ENCODE measurements around the gene DSG3.

- TF ChIP-seq, protein P1, sequence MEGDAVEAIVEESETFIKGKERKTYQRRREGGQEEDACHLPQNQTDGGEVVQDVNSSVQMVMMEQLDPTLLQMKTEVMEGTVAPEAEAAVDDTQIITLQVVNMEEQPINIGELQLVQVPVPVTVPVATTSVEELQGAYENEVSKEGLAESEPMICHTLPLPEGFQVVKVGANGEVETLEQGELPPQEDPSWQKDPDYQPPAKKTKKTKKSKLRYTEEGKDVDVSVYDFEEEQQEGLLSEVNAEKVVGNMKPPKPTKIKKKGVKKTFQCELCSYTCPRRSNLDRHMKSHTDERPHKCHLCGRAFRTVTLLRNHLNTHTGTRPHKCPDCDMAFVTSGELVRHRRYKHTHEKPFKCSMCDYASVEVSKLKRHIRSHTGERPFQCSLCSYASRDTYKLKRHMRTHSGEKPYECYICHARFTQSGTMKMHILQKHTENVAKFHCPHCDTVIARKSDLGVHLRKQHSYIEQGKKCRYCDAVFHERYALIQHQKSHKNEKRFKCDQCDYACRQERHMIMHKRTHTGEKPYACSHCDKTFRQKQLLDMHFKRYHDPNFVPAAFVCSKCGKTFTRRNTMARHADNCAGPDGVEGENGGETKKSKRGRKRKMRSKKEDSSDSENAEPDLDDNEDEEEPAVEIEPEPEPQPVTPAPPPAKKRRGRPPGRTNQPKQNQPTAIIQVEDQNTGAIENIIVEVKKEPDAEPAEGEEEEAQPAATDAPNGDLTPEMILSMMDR (IDR thresholded peaks at IDR 0.05; ENCODE audit: low read length) = no peak
- TF ChIP-seq EZH2 (optimal IDR thresholded peaks at IDR 0.05; ENCODE audit: low read depth, low read length) = no peak
Observed at GRCh38 chr18:31439807-31440325, 7.7 kb upstream of the DSG3 start.

Measured in MM.1S (cell line).